ENCODE results near the gene TRIM8.
A peak's percentile ranks its signal among the peaks of the same experiment; 100 is the strongest.
"Not testable (repeated sequence)": the region's sequence is repeated elsewhere in the genome, so short reads cannot be mapped to it uniquely, and the experiment has no call there.

The TRIM8 gene

DNA sequence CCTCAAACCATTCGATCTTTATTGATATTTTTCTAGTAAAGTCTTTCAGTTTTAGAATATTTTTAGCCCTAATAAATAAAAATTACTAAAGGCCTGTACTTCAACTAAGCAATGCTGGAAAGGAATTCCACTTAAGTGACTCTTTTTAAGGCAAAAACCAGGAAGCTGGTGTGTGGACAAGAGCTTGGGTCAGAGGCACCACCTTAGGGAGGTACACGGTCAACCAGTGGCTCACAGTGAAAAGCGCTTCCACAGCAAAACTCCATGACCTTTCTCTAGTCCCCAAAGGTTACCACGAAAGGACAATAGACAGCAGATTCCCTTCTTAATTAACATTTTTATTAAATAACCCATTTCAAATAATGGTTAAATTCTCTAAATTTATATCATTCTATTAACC, 38.7 kb downstream of the TRIM8 start:
- FAIRE-seq (no peak), DNase-seq (ENCODE audit: insufficient read length, low spot score) (no peak)

DNA sequence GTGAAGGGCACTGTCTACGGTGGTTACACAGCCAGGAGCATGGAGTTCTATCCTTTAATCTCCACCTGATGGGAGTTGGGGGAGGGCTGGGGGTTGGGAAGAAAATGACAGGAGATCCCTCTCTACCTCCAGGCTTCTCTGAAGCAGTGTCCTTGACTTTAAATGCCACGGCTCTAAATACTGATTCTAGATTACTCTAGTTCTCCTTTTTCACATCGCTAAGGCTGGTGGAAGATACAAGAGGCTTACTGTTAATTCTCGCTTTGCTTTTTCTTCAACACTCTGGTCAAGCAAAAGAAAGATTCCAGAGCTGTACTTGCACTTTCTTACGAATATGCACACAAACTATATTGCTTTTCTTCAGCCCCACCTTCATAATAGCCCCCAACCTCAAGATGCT, 39.5 kb downstream of the TRIM8 start:
- no peak for FAIRE-seq
- no peak for DNase-seq (ENCODE audit: insufficient read length, low spot score)

- DNase-seq (ENCODE audit: insufficient read length, low spot score): no peak
- FAIRE-seq: no peak
Measured at GRCh38 chr10:102691285-102692066, 47.2 kb downstream of the TRIM8 start.

- DNase-seq (ENCODE audit: insufficient read length, low spot score); FAIRE-seq: not testable (repeated sequence)
Measured at GRCh38 chr10:102695401-102695800, 51.1 kb downstream of the TRIM8 start.

DNA sequence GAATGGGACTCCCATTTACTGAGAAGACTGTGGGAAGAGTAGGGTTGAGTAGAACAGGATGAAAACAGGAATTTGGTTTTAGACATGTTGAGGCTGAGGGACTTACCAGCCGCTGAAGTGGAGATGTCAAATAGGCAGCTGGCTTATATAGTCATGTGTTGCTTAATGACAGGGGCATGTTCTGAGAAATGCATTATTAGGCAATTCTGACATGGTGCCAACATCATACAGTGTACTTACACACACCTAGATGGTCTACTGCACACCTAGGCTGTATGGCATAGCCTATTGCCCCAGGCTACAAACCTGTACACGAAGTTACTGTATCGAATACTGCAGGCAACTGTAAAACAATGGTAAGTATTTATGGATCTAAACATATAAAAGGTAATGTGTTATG, 52.5 kb downstream of the TRIM8 start:
- no peak for FAIRE-seq
- DNase-seq (ENCODE audit: insufficient read length, low spot score): no peak

DNA sequence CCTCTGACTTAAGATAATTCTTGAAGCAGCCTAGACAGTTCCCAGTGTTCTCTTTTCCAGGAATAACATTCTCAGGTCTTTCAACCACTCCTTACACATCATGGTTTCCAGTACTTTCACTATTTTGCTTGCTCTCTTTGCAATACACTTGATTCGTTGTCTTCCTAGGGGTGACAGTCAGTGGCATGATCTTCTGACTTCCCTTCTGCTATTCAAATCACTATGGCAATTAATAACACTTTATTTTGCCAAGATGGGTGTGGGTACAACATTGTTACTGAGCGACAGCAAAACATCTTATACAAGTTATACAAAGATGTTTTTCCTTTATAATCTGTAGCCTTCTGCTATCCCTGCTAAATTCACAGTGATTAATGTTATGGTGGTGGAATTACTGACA, 54.6 kb downstream of the TRIM8 start:
- no peak for FAIRE-seq
- no peak for DNase-seq (ENCODE audit: insufficient read length, low spot score)

GRCh38 chr10:102701272-102701671, 57.0 kb downstream of the TRIM8 start:
- FAIRE-seq: no peak
- no peak for DNase-seq (ENCODE audit: insufficient read length, low spot score)

DNA sequence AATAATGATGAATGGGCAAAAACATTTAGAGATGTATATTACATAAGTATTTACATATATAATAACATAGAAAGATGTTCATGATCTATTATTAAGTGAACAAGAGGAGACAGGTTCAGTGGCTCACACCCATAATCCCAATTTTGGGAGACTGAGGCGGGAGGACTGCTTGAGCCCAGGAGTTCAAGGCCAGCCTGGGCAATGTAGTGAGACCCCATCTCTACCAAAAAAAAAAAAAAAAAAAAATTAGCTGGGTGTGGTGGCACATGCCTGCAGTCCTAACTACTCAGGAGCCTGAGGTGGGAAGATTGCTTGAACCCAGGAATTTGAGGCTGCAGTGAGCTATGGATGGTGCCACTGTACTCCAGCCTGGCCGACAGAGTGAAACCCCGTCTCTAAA, 57.5 kb downstream of the TRIM8 start:
- no peak for FAIRE-seq
- DNase-seq (ENCODE audit: insufficient read length, low spot score): no peak

DNA sequence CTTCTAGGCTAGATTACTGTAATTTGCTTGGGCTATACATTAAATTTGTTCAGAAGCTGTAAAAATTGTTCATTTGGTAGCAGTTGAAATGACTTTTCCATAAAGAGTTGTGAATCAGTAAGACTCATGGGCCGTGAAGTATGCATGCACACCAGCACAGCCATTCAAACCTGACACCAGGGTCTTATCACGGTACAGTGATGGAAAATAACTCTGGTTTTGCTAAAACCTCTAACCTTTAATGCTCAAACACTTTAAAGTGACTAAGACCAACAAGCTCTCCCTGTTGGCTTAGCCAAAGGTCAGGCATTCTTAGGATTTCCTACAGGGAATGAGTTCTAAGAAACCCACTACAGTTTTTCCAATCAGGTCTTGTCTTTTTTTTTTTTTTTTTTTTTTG, 58.5 kb downstream of the TRIM8 start:
- DNase-seq (ENCODE audit: insufficient read length, low spot score) (no peak), FAIRE-seq (no peak)

DNA sequence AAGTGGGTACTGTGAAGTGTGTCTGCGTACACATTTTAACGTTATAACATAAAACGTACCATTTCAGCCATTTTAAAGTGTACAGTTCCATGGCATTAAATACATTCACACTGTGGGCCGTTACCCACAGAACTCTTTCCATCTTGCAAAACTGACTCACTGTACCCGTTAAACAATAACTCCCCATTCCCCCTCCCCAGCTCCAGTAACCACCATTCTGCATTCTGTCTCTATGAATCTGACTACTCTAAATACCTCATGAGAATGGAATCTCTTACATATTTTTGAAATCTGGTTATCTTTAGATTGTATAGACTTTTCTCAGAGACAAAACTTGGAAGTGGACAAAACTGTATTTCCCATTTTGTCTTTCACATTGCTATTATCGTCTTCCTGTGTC, 60.6 kb downstream of the TRIM8 start:
- DNase-seq (ENCODE audit: insufficient read length, low spot score) (no peak), FAIRE-seq (peak; percentile 51)

DNA sequence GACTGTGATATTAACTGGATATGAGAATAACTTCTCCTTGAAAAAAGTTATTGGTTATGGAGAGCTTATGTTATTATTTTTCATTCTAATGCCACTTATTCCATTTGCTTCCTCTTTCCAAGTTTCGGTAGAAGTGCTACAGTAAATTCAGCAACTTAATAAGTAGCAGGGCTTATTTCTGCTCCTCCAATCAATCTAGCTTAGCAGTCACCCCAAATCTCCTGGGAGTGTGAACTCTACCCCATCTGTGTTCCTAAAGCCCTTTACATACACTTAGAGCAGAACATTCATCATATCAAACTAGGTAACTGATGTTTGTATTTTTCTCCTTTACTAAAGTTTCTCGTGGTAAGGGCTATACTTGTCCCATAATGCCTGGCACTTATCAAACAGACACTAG, 61.3 kb downstream of the TRIM8 start:
- FAIRE-seq: no peak
- DNase-seq (ENCODE audit: insufficient read length, low spot score): no peak

Data from HTR-8/SVneo (cell line).